Muscle layer of duodenum (tissue), 2 donors: Measurements from ENCODE around the gene CRIP1.

Experiments used
- H3K27ac ChIP-seq: one replicate; pipeline ENCODE4 v1.7.0; 2013; ENCODE audit warnings: mild to moderate bottlenecking, low read length
- H3K27me3 ChIP-seq: one replicate; pipeline ENCODE4 v1.7.0; 2013; ENCODE audit warnings: low read depth, mild to moderate bottlenecking, control low read depth, low read length
- H3K36me3 ChIP-seq, 2 donors: one replicate each; pipeline ENCODE4 v1.7.0; 2013; ENCODE audit warnings: low read length in 2 of 2, control low read depth in 1 of 2, mild to moderate bottlenecking in 1 of 2; ENCODE audit not compliant: insufficient read depth in 2 of 2, control insufficient read depth in 1 of 2
- H3K4me1 ChIP-seq, 2 donors: one replicate each; pipeline ENCODE4 v1.7.0; 2013; ENCODE audit warnings: low read length in 2 of 2, mild to moderate bottlenecking in 2 of 2, control low read depth in 1 of 2, moderate library complexity in 1 of 2; ENCODE audit not compliant: insufficient read depth in 2 of 2, control insufficient read depth in 1 of 2
- H3K4me3 ChIP-seq, 2 donors: one replicate each; pipeline ENCODE4 v1.7.0; 2013; ENCODE audit warnings: low read length in 2 of 2, low read depth in 1 of 2, mild to moderate bottlenecking in 1 of 2
- H3K9me3 ChIP-seq, 2 donors: one replicate each; pipeline ENCODE4 v1.7.0; 2013; ENCODE audit warnings: low read length in 2 of 2, control low read depth in 1 of 2, mild to moderate bottlenecking in 1 of 2; ENCODE audit not compliant: control insufficient read depth in 1 of 2
- donor health status: healthy.

Gene CRIP1

DNA sequence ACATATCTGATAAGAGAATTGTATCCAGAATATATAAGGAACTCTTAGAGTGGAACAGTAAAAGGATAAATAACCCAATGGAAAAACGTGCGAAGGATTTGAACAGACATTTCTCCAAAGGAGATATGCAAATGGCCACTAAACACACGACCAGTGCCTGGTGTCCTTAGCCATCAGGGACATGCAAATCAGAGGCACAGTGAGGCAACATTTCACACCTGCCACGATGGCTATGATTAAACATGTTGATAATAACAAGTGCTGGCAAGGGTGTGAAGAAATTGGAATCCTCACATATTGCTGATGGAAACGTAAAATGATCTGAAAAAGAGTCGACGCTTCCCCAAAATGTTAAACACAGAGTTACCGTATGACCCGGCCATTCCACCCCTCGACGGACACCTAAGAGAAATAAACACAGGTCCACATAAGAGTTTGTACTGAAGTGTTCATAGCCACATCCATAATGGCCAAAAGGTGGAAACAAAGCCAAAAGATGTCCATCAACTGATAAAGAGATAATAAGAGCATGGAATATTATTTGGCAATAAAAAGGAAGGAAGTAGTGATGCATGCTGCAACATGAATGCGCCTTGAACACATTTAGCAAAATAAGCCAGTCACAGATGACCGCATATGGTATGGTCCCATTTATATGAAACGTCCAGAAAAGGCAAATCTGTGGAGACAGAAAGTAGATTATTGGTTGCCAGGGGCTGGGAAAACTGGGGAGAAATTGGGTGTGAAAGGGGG, 33.4 kb downstream of the CRIP1 start:
- Histone ChIP-seq H3K27ac (no peak overlapping the region), H3K9me3 (no peaks in the 10 kb centered on the region), H3K27me3 (no peaks in the 10 kb centered on the region), H3K4me3 (no peak overlapping the region), H3K4me1 (no peaks in the 10 kb centered on the region), H3K36me3 (no peaks in the 10 kb centered on the region)

DNA sequence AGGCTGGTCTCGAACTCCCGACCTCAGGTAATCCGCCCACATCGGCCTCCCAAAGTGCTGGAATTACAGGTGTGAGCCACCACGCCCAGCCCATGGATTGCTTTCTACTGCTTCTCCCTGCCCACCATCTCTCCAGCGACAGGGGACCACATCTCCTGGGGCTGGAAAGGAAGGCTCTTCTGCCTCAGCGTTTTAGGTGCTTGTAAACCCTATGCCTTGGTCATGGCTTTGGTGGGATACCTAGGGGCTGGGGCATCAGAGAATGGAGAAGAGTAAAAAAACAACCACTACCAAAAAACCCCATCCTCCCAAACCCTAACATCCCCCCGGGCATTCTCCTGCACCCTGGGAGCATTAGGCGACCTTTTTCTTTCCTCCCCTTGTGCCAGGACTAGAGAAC, 38.6 kb downstream of the CRIP1 start:
- H3K36me3 ChIP-seq, result no peaks in the 10 kb centered on the region
- no peak overlapping the region for H3K27ac ChIP-seq
- H3K4me3 ChIP-seq, result no peak overlapping the region
- no peaks in the 10 kb centered on the region for H3K9me3 ChIP-seq
- H3K27me3 ChIP-seq, result no peaks in the 10 kb centered on the region
- peaks cover 0 to 33% of the 10 kb centered on the region in 2 donors for H3K4me1 ChIP-seq

- H3K4me3 ChIP-seq, result peak within 1 kb of the TSS; percentile 21 to 75
- peaks cover 0 to 33% of the 10 kb centered on the region in 2 donors for H3K4me1 ChIP-seq
- no peaks in the 10 kb centered on the region for H3K36me3 ChIP-seq
- no peaks in the 10 kb centered on the region for H3K9me3 ChIP-seq
- H3K27ac ChIP-seq, result no peak within 1 kb of the TSS
- no peaks in the 10 kb centered on the region for H3K27me3 ChIP-seq
Measured at GRCh38 chr14:105525861-105526775, 39.4 kb downstream of the CRIP1 start, which contains the start of gene TMEM121. Gene TMEM121 (plus strand): TSS chr14:105526583. CDS start chr14:105528835, 2,252 bp downstream.

- Histone ChIP-seq H3K4me3 (peak overlapping the region; percentile 21 to 75), H3K4me1 (peaks cover 0 to 33% of the 10 kb centered on the region in 2 donors), H3K27me3 (no peaks in the 10 kb centered on the region), H3K9me3 (no peaks in the 10 kb centered on the region), H3K36me3 (no peaks in the 10 kb centered on the region), H3K27ac (no peak overlapping the region)
Measured at GRCh38 chr14:105526776-105527380, 40.2 kb downstream of the CRIP1 start.

DNA sequence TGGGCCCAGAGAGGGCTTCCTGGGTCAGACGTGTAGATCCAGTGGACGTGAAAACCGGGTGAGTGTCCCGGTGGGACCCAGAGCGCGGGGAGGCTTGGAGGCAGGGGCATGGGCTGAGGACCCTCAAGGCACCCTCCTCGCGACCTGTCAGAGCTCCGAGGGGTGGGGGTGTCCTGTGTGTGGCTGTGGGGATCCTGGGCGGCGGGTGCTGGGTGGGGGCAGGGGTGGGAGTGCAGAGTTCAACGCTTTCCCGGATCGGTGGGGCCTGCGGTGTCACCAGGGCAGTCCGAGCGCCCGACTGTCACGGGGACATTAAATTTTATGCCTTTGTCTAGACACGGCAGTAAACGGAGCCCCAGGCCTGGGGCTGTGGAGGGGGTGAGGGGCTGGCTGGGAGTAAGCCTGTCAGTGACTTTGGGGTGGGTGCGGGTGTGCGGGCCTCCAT, 40.7 kb downstream of the CRIP1 start:
- H3K27ac ChIP-seq, result no peak overlapping the region
- H3K4me3 ChIP-seq, result peak overlapping the region in 1 of 2 donors; percentile 75
- H3K27me3 ChIP-seq, result no peaks in the 10 kb centered on the region
- H3K4me1 ChIP-seq, result peaks cover 0 to 33% of the 10 kb centered on the region in 2 donors
- H3K9me3 ChIP-seq, result no peaks in the 10 kb centered on the region
- H3K36me3 ChIP-seq, result no peaks in the 10 kb centered on the region

- Histone ChIP-seq H3K9me3 (no peaks in the 10 kb centered on the region), H3K4me3 (peak overlapping the region; percentile 55 to 75), H3K27ac (no peak overlapping the region), H3K36me3 (no peaks in the 10 kb centered on the region), H3K4me1 (peaks cover 0 to 33% of the 10 kb centered on the region in 2 donors), H3K27me3 (no peaks in the 10 kb centered on the region)
Measured at GRCh38 chr14:105527826-105528585, 41.3 kb downstream of the CRIP1 start.

DNA sequence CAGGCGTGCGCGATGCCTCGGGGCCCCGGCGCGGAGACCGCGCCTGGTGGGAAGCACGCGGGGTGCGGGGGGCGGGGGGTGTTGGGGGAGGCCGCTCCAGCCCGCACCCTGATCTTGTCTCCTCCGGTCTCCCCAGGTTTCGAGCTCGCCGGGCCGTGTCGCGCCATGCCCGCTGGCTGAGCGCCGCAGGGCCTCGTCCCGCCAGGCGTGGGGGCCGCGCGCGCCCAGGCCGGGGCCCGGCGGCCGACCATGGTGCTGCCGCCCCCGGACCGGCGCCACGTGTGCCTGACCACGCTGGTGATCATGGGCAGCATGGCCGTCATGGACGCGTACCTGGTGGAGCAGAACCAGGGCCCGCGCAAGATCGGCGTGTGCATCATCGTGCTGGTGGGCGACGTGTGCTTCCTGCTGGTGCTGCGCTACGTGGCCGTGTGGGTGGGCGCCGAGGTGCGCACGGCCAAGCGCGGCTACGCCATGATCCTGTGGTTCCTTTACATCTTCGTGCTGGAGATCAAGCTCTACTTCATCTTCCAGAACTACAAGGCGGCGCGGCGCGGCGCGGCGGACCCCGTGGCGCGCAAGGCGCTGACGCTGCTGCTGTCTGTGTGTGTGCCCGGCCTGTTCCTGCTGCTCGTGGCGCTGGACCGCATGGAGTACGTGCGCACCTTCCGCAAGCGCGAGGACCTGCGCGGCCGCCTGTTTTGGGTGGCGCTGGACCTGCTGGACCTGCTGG, 42.1 kb downstream of the CRIP1 start:
- Histone ChIP-seq H3K4me1 (peaks cover 0 to 33% of the 10 kb centered on the region in 2 donors), H3K27ac (no peak overlapping the region), H3K27me3 (no peaks in the 10 kb centered on the region), H3K4me3 (peak overlapping the region; percentile 55 to 75), H3K9me3 (no peaks in the 10 kb centered on the region), H3K36me3 (no peaks in the 10 kb centered on the region)

- Histone ChIP-seq H3K4me3 (peak overlapping the region in 1 of 2 donors; percentile 75), H3K36me3 (no peaks in the 10 kb centered on the region), H3K4me1 (peaks cover 0 to 33% of the 10 kb centered on the region in 2 donors), H3K9me3 (no peaks in the 10 kb centered on the region), H3K27me3 (no peaks in the 10 kb centered on the region), H3K27ac (no peak overlapping the region)
Measured at GRCh38 chr14:105529319-105529568, 42.6 kb downstream of the CRIP1 start.

GRCh38 chr14:105529569-105530284, 43.0 kb downstream of the CRIP1 start:
- peaks cover 0 to 33% of the 10 kb centered on the region in 2 donors for H3K4me1 ChIP-seq
- no peak overlapping the region for H3K27ac ChIP-seq
- H3K27me3 ChIP-seq, result no peaks in the 10 kb centered on the region
- H3K9me3 ChIP-seq, result no peaks in the 10 kb centered on the region
- H3K36me3 ChIP-seq, result no peaks in the 10 kb centered on the region
- H3K4me3 ChIP-seq, result peak overlapping the region in 1 of 2 donors; percentile 75
